K562 (cell line): Measurements from ENCODE around the gene ABITRAM. TPM values are rescaled to one million over a fixed set of nuclear protein-coding genes. Genes with fewer than 3 reads are reported as not detected.
A peak's percentile ranks its signal among the peaks of the same experiment; 100 is the strongest.
"Not testable (repeated sequence)": the region's sequence is repeated elsewhere in the genome, so short reads cannot be mapped to it uniquely, and the experiment has no call there.

Experiments
- ATAC-seq: fragments of 200-7000 bp; cut with Tn5 transposase; 3 replicates; pipeline ENCODE4 v1.9.1; 2020; ENCODE audit warnings: moderate library complexity
- BruUV-seq: library from RNA; stranded (reverse); fragments of 400-500 nt; replicated peaks from 2 replicates; lab custom pipeline; 2021; lab: Mats Ljungman, UMichigan
- CTCF ChIA-PET: fragments of 300-600 bp; formaldehyde crosslinking; extraction: SDS; loops from one replicate; lab custom pipeline; 2021; ENCODE audit warnings: low intra/inter-chr PET ratio; lab: Yijun Ruan, JAX
- POLR2A ChIA-PET: fragments of 300-600, 350-650 bp; sonication (Branson Sonifier 250); formaldehyde crosslinking; extraction: SDS; loops from one replicate; lab custom pipeline; 2021; ENCODE audit warnings: antibody characterized with exemption, inconsistent platforms; lab: Yijun Ruan, JAX
- DNase-seq, 4 experiments: peaks; one replicate each; pipeline versions ENCODE4 v3.0.0 to v3.0.0-alpha.2; 2011 to 2018; ENCODE audit warnings: low spot score in 3 of 4, mixed read lengths in 3 of 4; ENCODE audit errors: extremely low read depth in 1 of 4
- FAIRE-seq: peaks from 2 replicates; lab custom pipeline; 2011; peaks lifted over from hg19 to GRCh38; lab: Jason Lieb, UNC
- H2AFZ ChIP-seq: 2 replicates; pipeline ENCODE4 v1.6.0; 2011; ENCODE audit warnings: low read depth, low read length, control low read depth, inconsistent platforms
- H3K27ac ChIP-seq: fragments of 200-600 bp; 3 replicates; pipeline ENCODE4 v1.8.0; 2011; ENCODE audit warnings: low read depth, mild to moderate bottlenecking, control low read depth, inconsistent platforms, low read length, moderate library complexity, mixed read lengths; ENCODE audit errors: extremely low read depth
- H3K27me3 ChIP-seq, 2 experiments: fragments of 300-600 bp in 1 of 2; 2 replicates in 1 of 2; 3 replicates in 1 of 2; pipeline versions ENCODE4 v1.6.0 to v1.8.0; 2011; ENCODE audit warnings: inconsistent platforms in 2 of 2, low read length in 2 of 2, mild to moderate bottlenecking in 1 of 2, mixed read lengths in 1 of 2, moderate library complexity in 1 of 2; ENCODE audit not compliant: control insufficient read depth in 2 of 2, insufficient read depth in 2 of 2
- H3K36me3 ChIP-seq: fragments of 300-600 bp; 3 replicates; pipeline ENCODE4 v1.8.0; 2011; ENCODE audit warnings: mild to moderate bottlenecking, low read length, inconsistent platforms; ENCODE audit not compliant: control insufficient read depth, insufficient read depth
- H3K4me1 ChIP-seq, 2 experiments: fragments of 200-600 bp in 1 of 2; replicated peaks in 1 of 2; 2 replicates in 1 of 2; 3 replicates in 1 of 2; pipeline versions ENCODE4 v1.5.1 to v1.8.0; 2011; ENCODE audit warnings: inconsistent platforms in 2 of 2, low read length in 2 of 2, mild to moderate bottlenecking in 1 of 2, mixed read lengths in 1 of 2, moderate library complexity in 1 of 2; ENCODE audit not compliant: control insufficient read depth in 2 of 2, insufficient read depth in 2 of 2
- H3K4me2 ChIP-seq: 2 replicates; pipeline ENCODE4 v1.6.1; 2011; ENCODE audit warnings: low read length, control low read depth, inconsistent platforms, mixed read lengths; ENCODE audit not compliant: insufficient read depth
- H3K4me3 ChIP-seq: fragments of 200-600 bp; sonication (generic), shearing (Covaris generic); 2 replicates; pipeline ENCODE4 v1.5.1; 2016; ENCODE audit warnings: control low read depth, inconsistent platforms
- H3K79me2 ChIP-seq: fragments of 200-600 bp; 3 replicates; pipeline ENCODE4 v1.8.0; 2011; ENCODE audit warnings: low read length, inconsistent platforms; ENCODE audit not compliant: control insufficient read depth, insufficient read depth
- H3K9ac ChIP-seq, 2 experiments: 2 replicates each; pipeline versions ENCODE4 v1.6.0 to v1.6.1; 2011; ENCODE audit warnings: low read depth in 2 of 2, low read length in 2 of 2, control low read depth in 1 of 2, inconsistent platforms in 1 of 2, mild to moderate bottlenecking in 1 of 2, mixed read lengths in 1 of 2; ENCODE audit not compliant: insufficient read depth in 1 of 2
- H3K9me1 ChIP-seq: one replicate; pipeline ENCODE4 v1.6.0; 2011; ENCODE audit warnings: inconsistent platforms, mild to moderate bottlenecking, low read length, moderate library complexity; ENCODE audit not compliant: control insufficient read depth, insufficient read depth
- H3K9me3 ChIP-seq: replicated peaks from 2 replicates; pipeline ENCODE4 v1.5.1; 2011; ENCODE audit warnings: low read depth, low read length, inconsistent platforms; ENCODE audit not compliant: control insufficient read depth, insufficient read depth
- H4K20me1 ChIP-seq: replicated peaks from 2 replicates; pipeline ENCODE4 v1.6.1; 2011; ENCODE audit warnings: low read length, inconsistent platforms, mixed read lengths; ENCODE audit not compliant: control insufficient read depth, insufficient read depth
- CHAMP1 ChIP-seq: fragments of 450-650 bp; IDR thresholded peaks from 2 replicates; pipeline ENCODE4 v1.6.1; 2016; ENCODE audit warnings: mild to moderate bottlenecking
- ZFP36 ChIP-seq: fragments of 150-350 bp; IDR thresholded peaks from 2 replicates; pipeline ENCODE4 v1.6.1; 2018; ENCODE audit warnings: low read length, low read depth; ENCODE audit not compliant: partially characterized antibody
- ZNF431 ChIP-seq: sonication (generic); formaldehyde crosslinking; IDR thresholded peaks from 2 replicates; pipeline ENCODE4 v1.8.0; 2022; ENCODE audit warnings: mild to moderate bottlenecking, missing genetic modification reagents
- WGBS: fragments of 100-300 bp; shearing (Covaris generic); methylation state at CpG from one replicate; pipeline ENCODE4 v1.1.6; 2016; ENCODE audit warnings: low coverage, mixed read lengths; ENCODE audit not compliant: insufficient coverage; ENCODE audit errors: missing lambda C conversion rate; 5-methylcytosine and 5-hydroxymethylcytosine counted together
- in situ Hi-C: fragments of 300-500 bp; cut with MboI; formaldehyde crosslinking; loops from 4 replicates; pipeline ENCODE4 v1.15.0; 2018; ENCODE audit warnings: inconsistent platforms, mixed read lengths
- intact Hi-C: fragments of 100-400 bp; cut with micrococcal nuclease; formaldehyde crosslinking; loops from 2 replicates; pipeline ENCODE4 v1.14.2; 2022
- polyA plus RNA-seq, 8 experiments: library from polyadenylated mRNA; depleted of rRNA in 4 of 8; stranded (reverse) in 5 of 8; unstranded in 3 of 8; fragments of >200 nt; fragmentation: Nextera tagmentation in 2 of 8; fragmentation: Illumina TruSeq in 1 of 8; extraction: Ambion mirVana in 2 of 8; extraction: Trizol in 1 of 8; gene quantifications; 2 replicates each; pipeline versions ENCODE4 v1.2.1 to v1.2.3, GENCODE V29; 2011 to 2014; ENCODE audit warnings: inconsistent platforms in 1 of 8, missing spikeins in 1 of 8
- total RNA-seq, 7 experiments: library from RNA; depleted of rRNA in 6 of 7; stranded (reverse); fragments of >200 nt in 6 of 7; fragmentation: Illumina TruSeq in 2 of 7; extraction: Trizol in 2 of 7; gene quantifications; 2 replicates each; pipeline versions ENCODE4 v1.2.1 to v1.2.3, GENCODE V29; 2011 to 2021; ENCODE audit warnings: low replicate concordance in 1 of 7

ABITRAM gene
- total and polyA plus RNA-seq, 9 of the 15 experiments (the other 6 are each of a cell fraction or from before 2014, with no cell fraction given): 8.9 to 47.6 (median 28.4) TPM

- BruUV-seq, H3K4me2 ChIP-seq, H3K27ac ChIP-seq, DNase-seq, H3K4me3 ChIP-seq, H3K27me3 ChIP-seq, H4K20me1 ChIP-seq, H3K9me3 ChIP-seq, in situ Hi-C loops, FAIRE-seq, H3K9ac ChIP-seq, H3K79me2 ChIP-seq, CTCF ChIA-PET, intact Hi-C loops, H3K9me1 ChIP-seq, POLR2A ChIA-PET, H2AFZ ChIP-seq, H3K4me1 ChIP-seq, ATAC-seq: not testable (repeated sequence)
- H3K36me3 ChIP-seq: peaks cover 25% of the 10 kb centered on the region
- 94% methylated on average over 2 of the region's 2 CpGs for WGBS
- TF ChIP-seq ZFP36 (peak; percentile 18), ZNF431 (peak; percentile 97), CHAMP1 (0 out of 2 replicates have a peak, but pooled peaks have one; percentile 21)
These were observed 37.2 kb downstream of the ABITRAM start for GRCh38 chr9:108971392-108971791.
